Keratinocyte (primary cell): ENCODE data around the gene FRMD4B. TPM values are rescaled to one million over a fixed set of nuclear protein-coding genes. Genes with fewer than 3 reads are reported as not detected.

Experiments used
- DNase-seq: peaks from one replicate; pipeline ENCODE4 v3.0.0-alpha.2; 2011; ENCODE audit warnings: low read depth, missing footprints, low spot score
- FAIRE-seq: peaks from 2 replicates; lab custom pipeline; 2011; peaks lifted over from hg19 to GRCh38; lab: Jason Lieb, UNC
- H2AFZ ChIP-seq: 2 replicates; pipeline ENCODE4 v1.6.0; 2012; ENCODE audit warnings: low read length, control low read depth, inconsistent platforms; ENCODE audit not compliant: control insufficient read depth
- H3K27ac ChIP-seq: 2 replicates; pipeline ENCODE4 v1.5.1; 2011; ENCODE audit warnings: low read length; ENCODE audit not compliant: control insufficient read depth, insufficient read depth
- H3K27me3 ChIP-seq: 3 replicates; pipeline ENCODE4 v1.6.0; 2011; ENCODE audit warnings: low read length; ENCODE audit not compliant: control insufficient read depth, insufficient read depth; ENCODE audit errors: extremely low read depth
- H3K36me3 ChIP-seq, 2 experiments: 2 replicates in 1 of 2; 3 replicates in 1 of 2; pipeline ENCODE4 v1.5.1; 2011; ENCODE audit warnings: low read length in 2 of 2, mild to moderate bottlenecking in 1 of 2; ENCODE audit not compliant: control insufficient read depth in 2 of 2, insufficient read depth in 2 of 2; ENCODE audit errors: extremely low read depth in 1 of 2
- H3K4me1 ChIP-seq: 3 replicates; pipeline ENCODE4 v1.5.1; 2011; ENCODE audit warnings: low read length; ENCODE audit not compliant: control insufficient read depth, insufficient read depth; ENCODE audit errors: extremely low read depth
- H3K4me2 ChIP-seq: 3 replicates; pipeline ENCODE4 v1.6.0; 2011; ENCODE audit warnings: low read depth, low read length; ENCODE audit not compliant: control insufficient read depth, insufficient read depth; ENCODE audit errors: extremely low read depth
- H3K4me3 ChIP-seq, 3 experiments: fragments of 200-600 bp in 1 of 3; sonication (generic) in 1 of 3; 2 replicates in 2 of 3; 3 replicates in 1 of 3; pipeline ENCODE4 v1.5.1; 2011 to 2016; ENCODE audit warnings: low read length in 3 of 3, mild to moderate bottlenecking in 3 of 3, control low read depth in 2 of 3, inconsistent platforms in 1 of 3, low read depth in 1 of 3, mixed read lengths in 1 of 3, mixed run types in 1 of 3, moderate library complexity in 1 of 3; ENCODE audit not compliant: control insufficient read depth in 2 of 3, insufficient read depth in 2 of 3; ENCODE audit errors: extremely low read depth in 1 of 3
- H3K79me2 ChIP-seq: 2 replicates; pipeline ENCODE4 v1.6.0; 2012; ENCODE audit warnings: low read length; ENCODE audit not compliant: control insufficient read depth, insufficient read depth
- H3K9ac ChIP-seq: 3 replicates; pipeline ENCODE4 v1.6.0; 2011; ENCODE audit warnings: low read length; ENCODE audit not compliant: control insufficient read depth, insufficient read depth; ENCODE audit errors: extremely low read depth
- H3K9me1 ChIP-seq: 3 replicates; pipeline ENCODE4 v1.6.0; 2011; ENCODE audit warnings: low read length; ENCODE audit not compliant: control insufficient read depth, insufficient read depth; ENCODE audit errors: extremely low read depth
- H3K9me3 ChIP-seq: 2 replicates; pipeline ENCODE4 v1.5.1; 2012; ENCODE audit warnings: low read depth, low read length; ENCODE audit not compliant: control insufficient read depth
- H4K20me1 ChIP-seq: 3 replicates; pipeline ENCODE4 v1.6.0; 2011; ENCODE audit warnings: low read length; ENCODE audit not compliant: control insufficient read depth, insufficient read depth; ENCODE audit errors: extremely low read depth
- EZH2 ChIP-seq: IDR thresholded peaks from one replicate; pipeline ENCODE4 v1.6.1; 2012; ENCODE audit warnings: inconsistent platforms, mild to moderate bottlenecking, low read length, moderate library complexity
- dilution Hi-C: fragments of 300-500 bp; cut with MboI; formaldehyde crosslinking; loops from one replicate; pipeline ENCODE4 v1.7.0; 2020; ENCODE audit warnings: low sequenced_read_pairs; ENCODE audit not compliant: extremely low pct_ligation_motif_present
- polyA plus RNA-seq, 5 experiments: library from polyadenylated mRNA; depleted of rRNA in 3 of 5; stranded (reverse) in 3 of 5; stranded (forward) in 1 of 5; unstranded in 1 of 5; fragments of >200 nt; gene quantifications; 1 replicate in 1 of 5; 2 replicates in 3 of 5; 3 replicates in 1 of 5; pipeline versions ENCODE4 v1.2.1 to v1.2.3, GENCODE V29; 2011 to 2012; ENCODE audit warnings: missing spikeins in 2 of 5, low read depth in 1 of 5, low replicate concordance in 1 of 5
- TF ChIP-seq, protein P1 (sequence below), 3 experiments: IDR thresholded peaks in 1 of 3; conservative IDR thresholded peaks in 1 of 3; optimal IDR thresholded peaks in 1 of 3; 2 replicates in 2 of 3; 3 replicates in 1 of 3; pipeline versions ENCODE3 to v1.5.1; 2011; ENCODE audit warnings: low read length in 3 of 3, mild to moderate bottlenecking in 3 of 3, moderate library complexity in 2 of 3, control low read depth in 1 of 3, inconsistent platforms in 1 of 3; ENCODE audit not compliant: insufficient read depth in 2 of 3; ENCODE audit errors: extremely low read depth in 1 of 3

Gene FRMD4B
- polyA plus RNA-seq, 1 donor (not counting 4 experiments of a cell fraction or from before 2014, with no cell fraction given), result 48.3 TPM

DNA sequence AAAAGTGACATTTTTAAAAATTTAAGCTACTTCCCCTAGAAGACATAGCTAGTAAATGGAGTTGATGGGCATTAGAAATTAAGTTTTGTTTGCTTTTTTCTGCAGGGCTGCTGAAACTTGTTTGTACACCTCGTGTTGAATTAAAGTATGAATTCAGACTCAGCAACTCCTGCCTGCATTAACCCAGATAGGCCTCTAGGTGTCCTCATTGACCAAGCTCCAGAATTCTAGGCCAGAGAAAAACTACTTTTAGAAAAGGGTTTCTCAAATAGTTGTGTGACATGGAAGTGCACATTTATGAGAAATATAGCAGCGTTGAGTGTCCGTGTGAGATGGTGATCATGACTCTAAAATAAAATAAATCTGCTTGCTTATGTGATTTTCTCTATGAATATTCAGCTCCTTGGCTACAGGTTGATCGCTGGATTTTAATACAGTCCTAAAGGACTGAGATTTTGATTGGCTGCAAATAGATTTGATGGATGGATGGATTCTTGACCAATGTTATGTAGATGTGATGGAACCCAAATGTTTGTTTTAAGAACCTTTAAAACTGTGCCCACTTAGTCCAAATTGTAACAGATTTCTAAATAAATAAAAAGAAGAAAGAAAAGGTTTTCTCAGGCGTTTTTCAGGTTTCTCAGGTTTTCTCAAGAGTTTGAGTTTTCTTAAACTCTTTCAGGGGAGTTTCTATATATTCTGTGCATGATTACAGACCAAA lies 224.1 kb downstream of the FRMD4B start:
- DNase-seq (no peak), FAIRE-seq (peak; percentile 70)
- Histone ChIP-seq H3K4me2 (no peak overlapping the region), H3K4me1 (no peaks in the 10 kb centered on the region), H3K27me3 (no peaks in the 10 kb centered on the region), H3K4me3 (no peak overlapping the region), H3K9ac (no peak overlapping the region), H3K79me2 (no peaks in the 10 kb centered on the region), H3K36me3 (no peaks in the 10 kb centered on the region), H3K9me1 (no peaks in the 10 kb centered on the region), H3K27ac (no peak overlapping the region), H3K9me3 (no peaks in the 10 kb centered on the region), H4K20me1 (no peaks in the 10 kb centered on the region), H2AFZ (no peak overlapping the region)
- no peak for TF ChIP-seq EZH2
- TF ChIP-seq, protein P1, sequence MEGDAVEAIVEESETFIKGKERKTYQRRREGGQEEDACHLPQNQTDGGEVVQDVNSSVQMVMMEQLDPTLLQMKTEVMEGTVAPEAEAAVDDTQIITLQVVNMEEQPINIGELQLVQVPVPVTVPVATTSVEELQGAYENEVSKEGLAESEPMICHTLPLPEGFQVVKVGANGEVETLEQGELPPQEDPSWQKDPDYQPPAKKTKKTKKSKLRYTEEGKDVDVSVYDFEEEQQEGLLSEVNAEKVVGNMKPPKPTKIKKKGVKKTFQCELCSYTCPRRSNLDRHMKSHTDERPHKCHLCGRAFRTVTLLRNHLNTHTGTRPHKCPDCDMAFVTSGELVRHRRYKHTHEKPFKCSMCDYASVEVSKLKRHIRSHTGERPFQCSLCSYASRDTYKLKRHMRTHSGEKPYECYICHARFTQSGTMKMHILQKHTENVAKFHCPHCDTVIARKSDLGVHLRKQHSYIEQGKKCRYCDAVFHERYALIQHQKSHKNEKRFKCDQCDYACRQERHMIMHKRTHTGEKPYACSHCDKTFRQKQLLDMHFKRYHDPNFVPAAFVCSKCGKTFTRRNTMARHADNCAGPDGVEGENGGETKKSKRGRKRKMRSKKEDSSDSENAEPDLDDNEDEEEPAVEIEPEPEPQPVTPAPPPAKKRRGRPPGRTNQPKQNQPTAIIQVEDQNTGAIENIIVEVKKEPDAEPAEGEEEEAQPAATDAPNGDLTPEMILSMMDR (optimal IDR thresholded peaks at IDR 0.05 in 1 of 3, IDR thresholded peaks at IDR 0.05 in 1 of 3, conservative IDR thresholded peaks at IDR 0.05 in 1 of 3; ENCODE audit: extremely low read depth in 1 of 3, insufficient read depth in 2 of 3, low read length in 3 of 3), result peak; percentile 67 to 85 (median 77)
- dilution Hi-C loops, result no loop called here

DNA sequence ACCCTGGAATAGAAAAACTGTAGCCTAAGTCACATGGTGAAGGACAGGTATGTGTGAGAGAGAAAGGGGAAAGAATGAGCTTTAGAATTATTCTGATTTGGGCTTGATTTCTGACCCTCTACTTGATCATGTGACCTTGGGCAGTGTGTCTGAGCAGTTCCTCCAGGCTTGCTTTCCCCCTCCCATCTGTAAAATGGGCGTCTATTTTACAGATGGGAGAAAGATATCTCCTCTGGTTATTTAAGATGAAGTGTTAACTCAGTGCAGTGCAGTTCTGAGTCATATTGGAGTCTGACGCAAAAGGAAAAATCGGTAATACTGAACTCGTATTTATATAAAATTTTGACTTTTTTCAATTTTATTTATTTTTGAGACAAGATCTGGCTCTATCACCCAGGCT lies 225.4 kb downstream of the FRMD4B start:
- DNase-seq, result no peak
- no peak overlapping the region for H3K4me3 ChIP-seq
- no peak for FAIRE-seq
- H3K4me1 ChIP-seq, result no peaks in the 10 kb centered on the region
- no peak overlapping the region for H3K27ac ChIP-seq
- H3K9me1 ChIP-seq, result no peaks in the 10 kb centered on the region
- no peaks in the 10 kb centered on the region for H3K36me3 ChIP-seq
- TF ChIP-seq, protein P1 (optimal IDR thresholded peaks at IDR 0.05 in 1 of 3, IDR thresholded peaks at IDR 0.05 in 1 of 3, conservative IDR thresholded peaks at IDR 0.05 in 1 of 3; ENCODE audit: extremely low read depth in 1 of 3, insufficient read depth in 2 of 3, low read length in 3 of 3), result no peak
- no peak for TF ChIP-seq EZH2
- no peaks in the 10 kb centered on the region for H4K20me1 ChIP-seq
- H3K9me3 ChIP-seq, result no peaks in the 10 kb centered on the region
- H3K27me3 ChIP-seq, result peaks cover 2% of the 10 kb centered on the region
- H3K79me2 ChIP-seq, result no peaks in the 10 kb centered on the region
- no peak overlapping the region for H3K4me2 ChIP-seq
- H2AFZ ChIP-seq, result no peak overlapping the region
- H3K9ac ChIP-seq, result no peak overlapping the region
- dilution Hi-C loops, result no loop called here
